ENCODE results near the gene TMEM244.
"Not testable (repeated sequence)": the region's sequence is repeated elsewhere in the genome, so short reads cannot be mapped to it uniquely, and the experiment has no call there.

Gene TMEM244

DNA sequence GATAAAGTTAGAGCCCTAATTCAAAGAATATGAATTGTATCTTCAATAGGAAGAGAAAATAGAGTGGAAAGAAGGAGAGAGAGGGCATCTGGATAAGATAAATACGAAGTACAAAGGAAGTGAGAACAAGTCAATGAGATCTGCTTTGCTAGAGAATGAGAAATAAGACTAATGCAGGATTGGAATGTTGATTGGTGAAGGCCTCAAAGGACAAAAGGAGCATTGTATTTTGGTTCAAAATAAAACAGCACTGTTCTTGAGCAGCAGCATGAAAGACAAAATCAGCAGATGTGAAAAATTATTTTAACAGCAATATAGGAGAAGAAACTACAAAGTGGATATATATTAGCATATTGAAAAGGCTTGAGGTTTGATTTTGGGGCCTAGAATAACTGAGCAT lies 5.1 kb upstream of the TMEM244 start:
- DNase-seq = no peak

GRCh38 chr6:129865013-129865412 lies 3.9 kb upstream of the TMEM244 start:
- no peak for DNase-seq

GRCh38 chr6:129863664-129864063 lies 2.5 kb upstream of the TMEM244 start:
- DNase-seq = no peak

- no peak for DNase-seq
These were observed 1.6 kb downstream of the TMEM244 start for GRCh38 chr6:129859524-129859923.

DNA sequence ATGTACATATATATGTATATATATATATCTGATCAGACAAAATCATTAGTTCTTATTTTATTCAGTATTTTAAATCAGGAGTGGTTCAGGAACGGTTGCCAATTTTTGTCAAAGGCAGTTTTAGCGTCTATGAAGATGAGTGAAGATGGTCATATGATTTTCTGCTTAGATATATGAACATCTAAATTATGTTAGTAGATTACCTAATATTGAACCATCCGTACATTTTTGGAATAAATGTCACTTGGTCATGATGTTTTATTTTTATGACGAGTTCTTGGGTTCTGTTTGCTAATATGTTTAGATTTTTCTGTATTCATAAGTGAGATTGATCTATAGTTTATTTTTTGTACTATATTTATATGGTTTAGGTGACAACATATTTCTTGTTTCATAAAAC lies 3.3 kb downstream of the TMEM244 start:
- no peak for DNase-seq

DNA sequence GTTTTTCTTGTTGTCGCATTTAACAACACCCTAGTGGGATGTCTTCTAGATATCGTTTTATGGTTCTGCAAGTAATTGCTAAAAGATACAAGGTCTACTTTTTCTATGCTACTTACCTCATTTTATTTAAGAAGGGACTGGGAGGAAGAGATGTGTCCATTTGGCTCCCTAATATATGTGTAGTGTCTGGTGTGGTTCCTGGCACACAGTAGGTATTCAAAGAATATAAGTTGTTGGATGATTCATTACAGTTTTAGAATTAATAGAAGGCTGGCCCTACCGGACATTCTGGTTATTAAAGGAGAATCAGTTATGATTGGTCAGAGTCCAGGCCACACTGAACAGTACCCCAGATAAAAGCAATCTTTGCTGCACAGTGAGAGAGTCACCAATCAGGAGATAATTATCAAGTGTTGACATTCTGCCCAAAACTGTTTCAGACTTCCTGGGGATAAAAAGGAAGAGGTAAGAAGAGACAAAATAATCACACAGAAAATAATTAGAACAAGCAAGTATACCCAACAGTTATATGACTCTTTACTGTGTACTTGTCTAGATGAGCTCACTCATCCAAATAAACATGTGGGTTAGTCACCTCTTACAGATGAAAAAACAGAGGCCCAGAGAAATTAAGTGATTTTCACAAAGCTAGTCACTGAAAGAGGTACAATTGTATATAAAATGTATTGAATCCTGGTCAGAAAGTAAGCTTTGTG lies 7.0 kb downstream of the TMEM244 start:
- no peak for DNase-seq

GRCh38 chr6:129852257-129852858 lies 8.8 kb downstream of the TMEM244 start:
- no peak for DNase-seq

- DNase-seq = no peak
These were observed 11.7 kb downstream of the TMEM244 start for GRCh38 chr6:129849456-129849855.

DNA sequence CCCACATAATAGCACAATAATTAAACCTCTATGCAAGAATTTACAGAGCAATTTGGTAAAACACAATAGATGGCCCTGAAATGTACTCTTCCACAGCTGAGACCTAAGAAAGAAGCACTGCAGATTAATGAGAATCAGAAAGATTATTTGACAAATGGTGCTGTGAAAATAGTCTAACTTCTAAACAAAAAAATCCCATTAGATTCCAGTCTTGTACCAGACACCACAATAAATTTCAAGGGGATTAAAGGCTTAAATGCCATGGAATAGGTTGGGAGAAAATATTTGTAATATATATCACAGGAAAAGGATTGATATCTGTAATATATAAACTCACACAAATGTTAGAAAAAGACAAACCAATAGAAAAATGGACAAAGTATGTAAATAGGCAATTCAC lies 14.4 kb downstream of the TMEM244 start:
- no peak for DNase-seq

DNA sequence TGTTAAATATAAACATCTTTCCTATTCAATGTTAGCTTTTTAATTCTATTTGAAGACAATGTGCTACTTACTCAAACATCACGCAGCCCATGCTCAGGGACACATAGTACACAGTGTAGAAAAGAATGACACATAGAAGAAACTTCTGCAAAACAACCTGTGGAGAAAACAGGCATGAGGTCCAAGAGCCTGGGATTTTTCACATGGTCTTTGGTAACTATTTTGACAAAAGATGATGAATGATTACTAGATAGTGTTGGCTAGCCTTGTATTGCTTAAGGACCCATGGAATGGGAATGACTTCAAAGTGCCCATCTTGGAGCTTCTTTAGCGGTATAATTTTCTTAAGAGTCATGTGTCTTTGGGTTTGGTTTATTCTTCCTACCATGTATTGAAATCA lies 15.4 kb downstream of the TMEM244 start:
- no peak for DNase-seq

DNA sequence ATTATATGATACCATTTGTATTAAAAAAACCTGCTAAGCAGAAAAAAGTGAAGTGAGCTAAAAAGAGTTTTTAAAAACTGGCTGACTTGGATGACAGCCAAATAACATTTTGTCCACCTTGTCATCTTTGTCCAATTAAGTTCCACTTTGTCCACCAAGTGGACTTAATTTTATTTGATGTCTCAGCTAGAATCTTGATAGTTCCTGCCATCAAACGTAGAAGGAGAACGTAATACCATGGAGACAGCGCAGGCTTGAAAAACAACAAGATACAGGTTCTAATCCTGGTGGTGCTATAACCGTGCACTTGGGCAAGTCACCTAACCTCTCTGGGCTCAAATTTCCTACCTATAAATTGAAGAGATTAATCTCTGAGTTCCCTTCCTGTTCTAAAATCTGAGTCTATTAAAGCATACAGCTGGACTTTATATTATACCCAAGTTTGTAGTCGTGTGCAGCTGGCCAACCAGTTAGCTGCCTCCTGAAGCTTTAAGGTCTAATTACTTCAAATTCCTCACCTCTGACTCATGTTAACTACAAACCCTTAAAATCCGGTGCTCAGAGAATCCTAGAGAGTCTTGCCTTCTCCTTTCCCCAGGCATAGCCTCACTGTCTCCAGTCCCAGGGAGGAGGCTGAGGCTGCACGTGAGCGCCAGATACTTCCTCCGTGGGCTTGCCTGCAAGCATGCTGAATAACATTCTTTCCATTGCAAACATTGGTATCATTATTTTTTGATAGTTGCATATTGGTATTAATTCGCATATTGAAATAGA lies 16.8 kb downstream of the TMEM244 start:
- DNase-seq = no peak

- no peak for DNase-seq
These were observed 17.5 kb downstream of the TMEM244 start for GRCh38 chr6:129843573-129843972.

- DNase-seq = no peak
These were observed 18.2 kb downstream of the TMEM244 start for GRCh38 chr6:129842881-129843409.

GRCh38 chr6:129842137-129842536 lies 19.0 kb downstream of the TMEM244 start:
- no peak for DNase-seq

DNA sequence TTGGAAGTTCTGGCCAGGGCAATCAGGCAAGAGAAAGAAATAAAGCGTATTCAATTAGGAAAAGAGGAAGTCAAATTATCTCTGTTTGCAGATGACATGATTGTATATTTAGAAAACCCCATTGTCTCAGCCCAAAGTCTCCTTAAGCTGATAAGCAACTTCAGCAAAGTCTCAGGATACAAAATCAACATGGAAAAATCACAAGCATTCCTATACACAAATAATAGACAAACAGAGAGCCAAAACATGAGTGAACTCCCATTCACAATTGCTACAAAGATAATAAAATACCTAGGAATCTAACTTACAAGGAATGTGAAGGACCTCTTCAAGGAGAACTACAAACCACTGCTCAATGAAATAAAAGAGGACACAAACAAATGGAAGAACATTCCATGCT lies 21.6 kb downstream of the TMEM244 start:
- DNase-seq = not testable (repeated sequence)

- no peak for DNase-seq
These were observed 25.4 kb downstream of the TMEM244 start for GRCh38 chr6:129835691-129836090.

- DNase-seq = no peak
These were observed 28.8 kb downstream of the TMEM244 start for GRCh38 chr6:129832299-129832698.

DNA sequence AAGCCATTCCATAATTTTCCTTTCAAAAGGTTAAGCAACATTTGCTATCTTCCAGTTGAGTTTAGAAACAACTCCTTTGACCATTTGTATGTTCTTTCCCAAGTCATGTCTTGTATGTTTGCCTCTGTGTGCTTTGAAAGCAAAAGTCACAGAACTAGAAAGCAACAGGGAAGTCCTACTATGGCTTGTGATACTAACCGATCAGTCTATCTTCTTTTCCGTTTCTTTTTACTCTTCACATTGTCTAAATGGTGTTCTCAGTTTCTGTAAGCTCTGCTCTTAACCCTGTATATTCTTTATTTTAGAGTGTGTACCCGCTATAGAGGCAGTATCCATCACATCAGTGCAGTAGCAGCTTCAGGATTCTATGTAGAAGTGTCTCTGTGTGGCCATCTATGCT lies 32.9 kb downstream of the TMEM244 start:
- no peak for DNase-seq

DNA sequence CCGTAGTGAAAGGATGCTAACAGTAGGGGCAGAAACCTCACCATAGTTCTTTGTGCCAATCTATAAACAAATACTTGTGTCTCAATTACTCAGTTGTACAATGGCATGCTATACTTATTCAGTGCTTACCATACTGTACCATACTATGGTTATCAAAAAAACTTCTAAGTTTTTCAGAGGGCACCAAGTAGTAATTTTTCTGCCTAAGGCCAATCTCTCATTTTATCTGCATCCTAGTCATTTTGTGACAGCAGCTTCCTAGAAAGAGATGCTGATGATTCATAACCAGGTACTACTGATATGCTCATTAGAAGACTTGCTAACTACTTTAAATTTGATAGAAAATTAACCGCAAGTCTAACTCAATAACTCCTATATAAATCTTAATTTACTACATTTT lies 42.9 kb downstream of the TMEM244 start:
- DNase-seq = no peak

DNA sequence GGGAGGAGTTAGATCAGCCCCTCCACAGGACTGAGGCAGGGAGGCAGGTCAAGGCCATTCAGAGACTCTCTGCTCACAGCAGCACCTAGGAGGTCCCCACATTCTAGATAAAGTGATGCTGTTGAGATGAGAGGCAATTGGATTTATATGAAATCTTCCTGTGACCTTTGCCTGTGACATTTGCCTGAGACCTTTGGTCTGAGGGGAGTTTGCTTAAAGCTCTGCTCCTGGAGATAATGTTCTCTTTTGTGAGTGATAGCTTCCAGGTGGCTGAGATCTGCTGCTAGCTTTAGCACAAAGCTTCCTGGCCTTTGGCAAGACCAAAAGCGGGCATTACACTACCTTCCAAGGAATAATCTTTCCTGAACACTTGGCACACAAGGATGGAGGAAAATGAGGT lies 43.3 kb downstream of the TMEM244 start:
- no peak for DNase-seq

GRCh38 chr6:129817332-129817731 lies 43.8 kb downstream of the TMEM244 start:
- DNase-seq = no peak

- no peak for DNase-seq
These were observed 48.9 kb downstream of the TMEM244 start for GRCh38 chr6:129812145-129812777.

DNA sequence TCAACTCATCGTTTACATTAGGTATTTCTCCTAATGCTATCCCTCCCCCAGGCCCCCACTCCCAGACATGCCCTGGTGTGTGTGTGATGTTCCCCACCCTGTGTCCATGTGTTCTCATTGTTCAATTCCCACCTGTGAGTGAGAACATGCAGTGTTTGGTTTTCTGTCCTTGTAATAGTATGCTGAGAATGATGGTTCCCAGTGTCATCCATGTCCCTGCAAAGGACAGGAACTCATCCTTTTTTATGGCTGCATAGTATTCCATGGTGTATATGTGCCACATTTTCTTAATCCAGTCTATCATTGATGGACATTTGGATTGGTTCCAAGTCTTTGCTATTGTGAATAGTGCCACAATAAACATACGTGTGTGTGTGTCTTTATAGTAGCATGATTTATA lies 54.0 kb downstream of the TMEM244 start:
- not testable (repeated sequence) for DNase-seq
